Peyer's patch (tissue), 4 donors: Measurements from ENCODE around the gene EPC2. TPM values are rescaled to one million over a fixed set of nuclear protein-coding genes. Genes with fewer than 3 reads are reported as not detected.

ENCODE experiments used
- DNase-seq, 3 donors: peaks; one replicate each; pipeline ENCODE4 v3.0.0-alpha.2; 2017 to 2019
- H3K27ac ChIP-seq, 4 donors: fragments of 200-600 bp; sonication (generic); one replicate each; pipeline ENCODE4 v1.5.1; 2016 to 2019
- H3K27me3 ChIP-seq, 2 donors: fragments of 200-600 bp; sonication (generic); one replicate each; pipeline ENCODE4 v1.5.1; 2019
- H3K36me3 ChIP-seq, 3 donors: fragments of 200-600 bp; sonication (generic); one replicate each; pipeline ENCODE4 v1.5.1; 2016 to 2019
- H3K4me1 ChIP-seq, 4 donors: fragments of 200-600 bp; sonication (generic); one replicate each; pipeline ENCODE4 v1.5.1; 2016 to 2019
- H3K4me3 ChIP-seq, 4 donors: fragments of 200-600 bp; sonication (generic); 1 replicate in 3 of 4; 2 replicates in 1 of 4; pipeline ENCODE4 v1.5.1; 2016 to 2019; ENCODE audit warnings: mild to moderate bottlenecking in 1 of 4
- H3K9me3 ChIP-seq, 4 donors: fragments of 200-600 bp; sonication (generic); one replicate each; pipeline ENCODE4 v1.5.1; 2016 to 2019; ENCODE audit warnings: mild to moderate bottlenecking in 1 of 4
- CTCF ChIP-seq, 6 experiments: fragments of 450-650 bp in 4 of 6; fragments of 200-600 bp in 2 of 6; sonication (generic) in 1 of 6; IDR thresholded peaks; one replicate each; pipeline ENCODE4 v1.5.1; 2017 to 2019; ENCODE audit warnings: antibody characterized with exemption in 6 of 6, mild to moderate bottlenecking in 3 of 6, moderate library complexity in 1 of 6
- POLR2A ChIP-seq, 2 donors: fragments of 450-650 bp; IDR thresholded peaks; one replicate each; pipeline ENCODE4 v1.5.1; 2017; ENCODE audit warnings: antibody characterized with exemption in 2 of 2, mild to moderate bottlenecking in 2 of 2, moderate library complexity in 2 of 2
- total RNA-seq, 4 donors: library from RNA; depleted of rRNA; stranded (reverse); fragments of >200 nt; gene quantifications; one replicate each; pipeline ENCODE4 v1.1.0, GENCODE V29; 2016

EPC2 gene
- total RNA-seq, 4 donors from 2014 or later = 22.6 to 70.1 (median 28.3) TPM

DNA sequence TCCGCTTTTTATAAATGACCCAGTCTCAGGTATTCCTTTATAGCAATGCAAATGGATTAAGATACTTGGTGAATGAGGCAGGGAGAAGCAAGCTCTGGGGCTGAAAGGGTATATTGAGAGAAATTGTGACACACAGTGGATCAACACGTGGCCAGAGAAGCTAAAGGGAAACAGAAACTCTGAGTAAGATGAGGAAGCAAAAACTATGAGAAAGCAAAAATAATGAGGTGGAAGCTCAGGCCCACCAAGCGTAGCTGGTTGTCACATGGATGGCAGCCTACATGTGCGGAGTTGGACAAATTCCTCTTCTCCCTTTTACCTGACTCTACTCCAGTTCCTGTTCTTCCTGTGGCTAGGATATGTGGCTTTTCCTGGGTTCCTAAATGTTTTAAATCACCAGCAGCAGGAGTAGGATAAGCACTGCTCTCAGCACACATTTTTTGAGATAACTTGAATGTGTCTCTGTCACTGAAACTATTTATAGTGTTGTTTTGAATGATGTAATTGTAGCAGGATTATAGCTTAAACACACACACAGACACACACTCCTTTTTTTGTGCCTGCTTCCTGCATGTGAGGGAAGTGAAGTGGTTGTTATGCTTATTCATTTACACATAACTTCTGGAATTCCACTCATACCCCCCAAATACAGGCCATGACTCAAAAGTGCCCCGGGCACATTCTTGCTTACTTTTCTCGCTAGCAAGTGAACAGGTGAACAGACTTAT lies 30.1 kb upstream of the EPC2 start:
- DNase-seq = peak in 1 of 3 donors; percentile 20

GRCh38 chr2:148615381-148615841 lies 29.1 kb upstream of the EPC2 start:
- Histone ChIP-seq H3K27ac (no peak overlapping the region), H3K9me3 (no peaks in the 10 kb centered on the region), H3K4me3 (no peak overlapping the region), H3K4me1 (peaks cover 0 to 13% (median 0%) of the 10 kb centered on the region in 4 donors), H3K27me3 (no peaks in the 10 kb centered on the region), H3K36me3 (no peaks in the 10 kb centered on the region)
- DNase-seq = no peak
- TF ChIP-seq CTCF (IDR thresholded peaks at IDR 0.05) (no peak), POLR2A (IDR thresholded peaks at IDR 0.05) (no peak)

More for the DNA sequence above, 30.1 kb upstream of the EPC2 start:
- H3K27me3 ChIP-seq = no peaks in the 10 kb centered on the region
- H3K36me3 ChIP-seq = no peaks in the 10 kb centered on the region
- H3K4me3 ChIP-seq = no peak overlapping the region
- no peaks in the 10 kb centered on the region for H3K9me3 ChIP-seq
- peaks cover 0 to 13% (median 0%) of the 10 kb centered on the region in 4 donors for H3K4me1 ChIP-seq
- peak overlapping the region in 2 of 4 donors; percentile 9 to 27 for H3K27ac ChIP-seq
- TF ChIP-seq CTCF (IDR thresholded peaks at IDR 0.05) = no peak
- no peak for TF ChIP-seq POLR2A (IDR thresholded peaks at IDR 0.05)

DNA sequence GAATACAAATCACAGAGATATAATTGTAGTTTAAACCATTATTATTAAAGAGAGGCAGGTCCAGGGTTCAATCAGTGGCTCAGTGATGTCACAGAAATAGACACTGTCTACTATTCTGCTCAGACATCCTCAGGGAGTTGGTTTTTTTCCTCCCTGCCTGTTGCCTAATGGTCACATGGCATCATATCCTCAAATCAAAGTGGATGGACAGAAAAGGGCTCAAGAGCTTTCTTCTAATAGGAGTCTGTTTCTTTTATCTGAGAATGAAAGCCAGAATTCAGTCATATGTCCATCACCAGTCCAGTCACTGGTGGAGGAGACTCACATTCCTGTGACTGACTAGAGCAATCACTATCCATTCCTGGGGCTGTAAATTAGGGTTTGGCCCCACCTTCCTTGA lies 27.9 kb upstream of the EPC2 start:
- H3K27ac ChIP-seq = no peak overlapping the region
- H3K36me3 ChIP-seq = no peaks in the 10 kb centered on the region
- no peak for TF ChIP-seq POLR2A (IDR thresholded peaks at IDR 0.05)
- TF ChIP-seq CTCF (IDR thresholded peaks at IDR 0.05) = no peak

DNA sequence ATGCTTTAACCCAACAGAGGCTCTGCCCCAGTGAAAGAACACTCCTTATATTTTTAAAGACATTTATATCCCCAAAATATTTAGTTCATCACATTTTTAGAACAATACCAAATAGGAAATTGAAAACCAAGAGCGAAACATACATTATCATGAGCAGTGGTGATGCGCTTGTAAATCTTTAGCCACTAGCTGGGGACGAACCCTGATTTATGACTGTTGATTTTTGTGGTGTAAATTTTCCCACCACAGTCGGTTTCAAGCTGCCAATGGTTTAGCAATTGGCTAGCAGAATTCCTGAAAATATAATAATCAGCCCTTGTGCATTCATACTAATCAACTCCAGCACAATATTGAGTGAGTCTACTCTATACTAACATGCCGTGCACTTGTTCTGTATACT lies 27.3 kb upstream of the EPC2 start:
- H3K36me3 ChIP-seq = no peaks in the 10 kb centered on the region
- TF ChIP-seq CTCF (IDR thresholded peaks at IDR 0.05) (no peak), POLR2A (IDR thresholded peaks at IDR 0.05) (no peak)
- no peaks in the 10 kb centered on the region for H3K9me3 ChIP-seq
- no peaks in the 10 kb centered on the region for H3K27me3 ChIP-seq
- H3K4me3 ChIP-seq = no peak overlapping the region
- no peak overlapping the region for H3K27ac ChIP-seq
- DNase-seq = no peak
- peaks cover 0 to 13% (median 0%) of the 10 kb centered on the region in 4 donors for H3K4me1 ChIP-seq

More for the DNA sequence above, 27.9 kb upstream of the EPC2 start:
- H3K9me3 ChIP-seq = no peaks in the 10 kb centered on the region
- peaks cover 0 to 13% (median 0%) of the 10 kb centered on the region in 4 donors for H3K4me1 ChIP-seq
- no peaks in the 10 kb centered on the region for H3K27me3 ChIP-seq
- DNase-seq = no peak
- no peak overlapping the region for H3K4me3 ChIP-seq

DNA sequence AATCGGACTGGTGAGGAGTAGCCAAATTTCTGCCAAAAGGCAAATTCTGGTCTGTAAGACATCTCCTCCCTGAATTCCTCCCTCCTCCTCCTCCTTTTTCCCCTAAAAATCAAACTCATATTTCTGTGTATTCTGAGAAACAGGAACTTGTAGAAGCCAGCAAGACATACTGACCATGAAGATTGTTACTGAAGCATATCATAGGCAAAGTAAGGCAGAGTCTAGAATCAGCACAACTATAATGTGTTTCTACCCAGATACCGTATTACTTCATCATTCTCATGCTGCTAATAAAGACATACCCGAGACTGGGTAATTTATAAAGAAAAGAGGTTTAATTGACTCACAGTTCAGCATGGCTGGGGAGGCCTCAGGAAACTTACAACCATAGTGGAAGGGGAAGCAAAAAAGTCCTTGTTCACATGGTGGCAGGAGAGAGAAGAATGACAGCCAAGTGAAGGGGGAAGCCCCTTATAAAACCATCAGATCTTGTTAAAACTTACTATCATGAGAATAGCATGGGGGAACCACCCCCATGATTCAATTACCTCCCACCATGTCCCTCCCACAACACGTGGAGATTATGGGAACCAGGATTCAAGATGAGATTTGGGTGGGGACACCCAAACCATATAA lies 24.9 kb upstream of the EPC2 start:
- Histone ChIP-seq H3K9me3 (no peaks in the 10 kb centered on the region), H3K36me3 (no peaks in the 10 kb centered on the region), H3K4me1 (peaks cover 0 to 4% (median 0%) of the 10 kb centered on the region in 4 donors), H3K27me3 (no peaks in the 10 kb centered on the region), H3K27ac (no peak overlapping the region), H3K4me3 (no peak overlapping the region)
- no peak for DNase-seq
- TF ChIP-seq CTCF (IDR thresholded peaks at IDR 0.05) = no peak
- no peak for TF ChIP-seq POLR2A (IDR thresholded peaks at IDR 0.05)
